Esophagus muscularis mucosa (tissue), 4 donors: ENCODE measurements around the gene MRPL24. TPM values are rescaled to one million over a fixed set of nuclear protein-coding genes. Genes with fewer than 3 reads are reported as not detected.

Source experiments
- DNase-seq: peaks from one replicate; pipeline ENCODE4 v3.0.0-alpha.2; 2017; ENCODE audit errors: extremely low spot score
- H3K27ac ChIP-seq, 4 donors: fragments of 200-600 bp; sonication (generic); replicated peaks in 1 of 4; 1 replicate in 3 of 4; 2 replicates in 1 of 4; pipeline ENCODE4 v1.5.1; 2016 to 2019; ENCODE audit warnings: mild to moderate bottlenecking in 1 of 4
- H3K27me3 ChIP-seq, 4 donors: fragments of 200-600 bp; sonication (generic); one replicate each; pipeline versions ENCODE4 v1.5.1 to v1.6.0; 2016 to 2019
- H3K36me3 ChIP-seq, 4 donors: fragments of 200-600 bp; sonication (generic); one replicate each; pipeline ENCODE4 v1.5.1; 2016 to 2019
- H3K4me1 ChIP-seq, 4 donors: fragments of 200-600 bp; sonication (generic); one replicate each; pipeline ENCODE4 v1.5.1; 2016 to 2019
- H3K4me3 ChIP-seq, 4 donors: fragments of 200-600 bp; sonication (generic); 1 replicate in 2 of 4; 2 replicates in 2 of 4; pipeline ENCODE4 v1.5.1; 2016 to 2019; ENCODE audit warnings: mild to moderate bottlenecking in 4 of 4, moderate library complexity in 1 of 4
- H3K9me3 ChIP-seq, 4 donors: fragments of 200-600 bp; sonication (generic); 1 replicate in 3 of 4; 2 replicates in 1 of 4; pipeline ENCODE4 v1.5.1; 2016 to 2019
- CTCF ChIP-seq, 3 experiments: fragments of 200-600 bp in 2 of 3; fragments of 450-650 bp in 1 of 3; sonication (generic) in 2 of 3; IDR thresholded peaks; one replicate each; pipeline ENCODE4 v1.5.1; 2017 to 2019; ENCODE audit warnings: antibody characterized with exemption in 3 of 3, mild to moderate bottlenecking in 2 of 3, moderate library complexity in 1 of 3
- EP300 ChIP-seq: sonication (generic); formaldehyde crosslinking; IDR thresholded peaks from one replicate; pipeline ENCODE4 v1.6.1; 2017; ENCODE audit warnings: antibody characterized with exemption
- POLR2A ChIP-seq: fragments of 450-650 bp; IDR thresholded peaks from one replicate; pipeline ENCODE4 v1.6.1; 2017; ENCODE audit warnings: antibody characterized with exemption, moderate library complexity, mild to moderate bottlenecking, low read depth
- POLR2AphosphoS5 ChIP-seq, 2 donors: sonication (generic); formaldehyde crosslinking; IDR thresholded peaks; one replicate each; pipeline ENCODE4 v1.6.1; 2017; ENCODE audit warnings: antibody characterized with exemption in 2 of 2
- WGBS: methylation state at CpG from one replicate; pipeline ENCODE4 v1.1.5; 2018; 5-methylcytosine and 5-hydroxymethylcytosine counted together
- intact Hi-C: fragments of 100-400 bp; cut with DNase I; formaldehyde crosslinking; loops from one replicate; pipeline ENCODE4 v1.15.1; 2023
- total RNA-seq, 4 donors: library from RNA; depleted of rRNA; stranded (reverse); fragments of >200 nt; gene quantifications; one replicate each; pipeline versions ENCODE4 v1.1.0 to v1.2.1, GENCODE V29; 2016

MRPL24 gene
- total RNA-seq, 4 donors from 2014 or later: 43.5 to 67.4 (median 62.4) TPM

GRCh38 chr1:156691191-156691590 is 49.7 kb downstream of the MRPL24 start:
- Histone ChIP-seq H3K4me1 (peaks cover 7 to 28% (median 19%) of the 10 kb centered on the region in 4 donors), H3K4me3 (no peak overlapping the region), H3K27me3 (peaks cover 0 to 72% (median 2%) of the 10 kb centered on the region in 4 donors), H3K27ac (no peak overlapping the region), H3K36me3 (no peaks in the 10 kb centered on the region), H3K9me3 (no peaks in the 10 kb centered on the region)
- TF ChIP-seq POLR2AphosphoS5 (IDR thresholded peaks at IDR 0.05): no peak
- TF ChIP-seq EP300: no peak
- TF ChIP-seq CTCF (IDR thresholded peaks at IDR 0.05): no peak
- TF ChIP-seq POLR2A: no peak
- 82% methylated on average over 10 of the region's 10 CpGs for WGBS
- no peak for DNase-seq
- intact Hi-C loops: loop anchor here (2.0 kb wide), 1 partner anchor 16 kb away; no protein-coding TSS in a partner anchor

GRCh38 chr1:156690675-156691036 is 50.2 kb downstream of the MRPL24 start:
- Histone ChIP-seq H3K4me1 (peaks cover 7 to 28% (median 19%) of the 10 kb centered on the region in 4 donors), H3K4me3 (no peak overlapping the region), H3K36me3 (no peaks in the 10 kb centered on the region), H3K27me3 (peaks cover 0 to 78% (median 4%) of the 10 kb centered on the region in 4 donors), H3K9me3 (no peaks in the 10 kb centered on the region), H3K27ac (no peak overlapping the region)
- TF ChIP-seq POLR2AphosphoS5 (IDR thresholded peaks at IDR 0.05) (no peak), POLR2A (no peak)
- intact Hi-C loops: loop anchor here (2.0 kb wide), 1 partner anchor 16 kb away; no protein-coding TSS in a partner anchor
- DNase-seq: no peak
- WGBS: 64% methylated on average over 8 of the region's 8 CpGs

GRCh38 chr1:156689953-156690674 is 50.8 kb downstream of the MRPL24 start:
- WGBS: 29% methylated on average over 10 of the region's 10 CpGs
- no peaks in the 10 kb centered on the region for H3K9me3 ChIP-seq
- no peak for DNase-seq
- no peak overlapping the region for H3K27ac ChIP-seq
- peaks cover 0 to 80% (median 4%) of the 10 kb centered on the region in 4 donors for H3K27me3 ChIP-seq
- intact Hi-C loops: loop anchor here (1.0 to 10.0 kb wide), 3 partner anchors 17 to 195 kb away; no protein-coding TSS in a partner anchor
- TF ChIP-seq POLR2A: no peak
- TF ChIP-seq CTCF (IDR thresholded peaks at IDR 0.05): no peak
- TF ChIP-seq POLR2AphosphoS5 (IDR thresholded peaks at IDR 0.05): no peak
- no peak for TF ChIP-seq EP300
- peak overlapping the region in 2 of 4 donors; percentile 2 to 37 for H3K4me3 ChIP-seq
- peaks cover 7 to 28% (median 19%) of the 10 kb centered on the region in 4 donors for H3K4me1 ChIP-seq
- no peaks in the 10 kb centered on the region for H3K36me3 ChIP-seq

- TF ChIP-seq POLR2A (no peak), CTCF (IDR thresholded peaks at IDR 0.05) (peak; percentile 92 to 93 (median 93)), POLR2AphosphoS5 (IDR thresholded peaks at IDR 0.05) (peak in 1 of 2 donors; percentile 49), EP300 (no peak)
- intact Hi-C loops: loop anchor here (1.0 to 10.0 kb wide), 2 partner anchors 36 to 196 kb away; no protein-coding TSS in a partner anchor
- DNase-seq: no peak
- Histone ChIP-seq H3K4me3 (peak overlapping the region in 3 of 4 donors; percentile 2 to 37 (median 22)), H3K9me3 (no peaks in the 10 kb centered on the region), H3K36me3 (no peaks in the 10 kb centered on the region), H3K27me3 (peaks cover 0 to 80% (median 4%) of the 10 kb centered on the region in 4 donors), H3K27ac (no peak overlapping the region), H3K4me1 (peaks cover 7 to 28% (median 19%) of the 10 kb centered on the region in 4 donors)
- WGBS: 2% methylated on average over 10 of the region's 23 CpGs
These were observed 51.6 kb downstream of the MRPL24 start for GRCh38 chr1:156689035-156689952.

Other genes with a start within 250 kb of the MRPL24 start
- 100 to 1,000 TPM in 3 of 4 donors, 10 to 100 TPM in 1; 78.0 to 138 (median 115) TPM for gene MEF2D, start 240.3 kb downstream of the MRPL24 start, total RNA-seq
- gene IQGAP3, start 168.5 kb downstream of the MRPL24 start, total RNA-seq: 1 to 10 TPM in 1 of 4 donors, under 1 TPM in 2, not detected in 1; 0.06 to 1.1 (median 0.50) TPM
- gene TTC24, start 161.4 kb downstream of the MRPL24 start, total RNA-seq: not detected
- 10 to 100 TPM; 73.5 to 98.0 (median 85.2) TPM for gene NAXE, start 149.3 kb downstream of the MRPL24 start, total RNA-seq
- 10 to 100 TPM; 22.6 to 32.8 (median 26.4) TPM for gene GPATCH4, start 139.6 kb downstream of the MRPL24 start, total RNA-seq
- 1 to 10 TPM in 3 of 4 donors, under 1 TPM in 1; 0.83 to 5.1 (median 2.2) TPM for gene HAPLN2, start 121.7 kb downstream of the MRPL24 start, total RNA-seq
- gene BCAN, start 99.0 kb downstream of the MRPL24 start, total RNA-seq: 1 to 10 TPM in 1 of 4 donors, under 1 TPM in 2, not detected in 1; 0.45 to 1.0 (median 0.99) TPM
- gene NES, start 63.7 kb downstream of the MRPL24 start, total RNA-seq: 10 to 100 TPM; 16.6 to 37.4 (median 32.5) TPM
- gene CRABP2, start 35.5 kb downstream of the MRPL24 start, total RNA-seq: 1 to 10 TPM; 1.2 to 6.4 (median 2.7) TPM
- gene METTL25B, start 12.6 kb downstream of the MRPL24 start, total RNA-seq: 10 to 100 TPM; 16.2 to 32.3 (median 18.0) TPM
- 10 to 100 TPM; 16.2 to 20.0 (median 19.0) TPM for gene ISG20L2, start 12.3 kb downstream of the MRPL24 start, total RNA-seq
- gene HDGF, start 10.6 kb upstream of the MRPL24 start, total RNA-seq: 100 to 1,000 TPM; 124 to 239 (median 167) TPM
- 10 to 100 TPM; 21.2 to 43.6 (median 38.7) TPM for gene PRCC, start 26.4 kb upstream of the MRPL24 start, total RNA-seq
- gene SH2D2A, start 75.8 kb upstream of the MRPL24 start, total RNA-seq: 1 to 10 TPM in 1 of 4 donors, under 1 TPM in 2, not detected in 1; 0.83 to 2.7 (median 0.84) TPM
- gene INSRR, start 118.0 kb upstream of the MRPL24 start, total RNA-seq: not detected
- gene NTRK1, start 119.8 kb upstream of the MRPL24 start, total RNA-seq: 1 to 10 TPM in 3 of 4 donors, under 1 TPM in 1; 0.58 to 2.5 (median 1.8) TPM
- gene PEAR1, start 152.6 kb upstream of the MRPL24 start, total RNA-seq: 10 to 100 TPM in 2 of 4 donors, 1 to 10 TPM in 2; 6.1 to 13.6 (median 10.9) TPM
- gene LRRC71, start 179.5 kb upstream of the MRPL24 start, total RNA-seq: not detected